Measurements from ENCODE around the gene TCN1. TPM values are rescaled to one million over a fixed set of nuclear protein-coding genes. Genes with fewer than 3 reads are reported as not detected.

The TCN1 gene
- total RNA-seq, 2 donors from 2014 or later: 1.0 to 8.1 TPM

DNA sequence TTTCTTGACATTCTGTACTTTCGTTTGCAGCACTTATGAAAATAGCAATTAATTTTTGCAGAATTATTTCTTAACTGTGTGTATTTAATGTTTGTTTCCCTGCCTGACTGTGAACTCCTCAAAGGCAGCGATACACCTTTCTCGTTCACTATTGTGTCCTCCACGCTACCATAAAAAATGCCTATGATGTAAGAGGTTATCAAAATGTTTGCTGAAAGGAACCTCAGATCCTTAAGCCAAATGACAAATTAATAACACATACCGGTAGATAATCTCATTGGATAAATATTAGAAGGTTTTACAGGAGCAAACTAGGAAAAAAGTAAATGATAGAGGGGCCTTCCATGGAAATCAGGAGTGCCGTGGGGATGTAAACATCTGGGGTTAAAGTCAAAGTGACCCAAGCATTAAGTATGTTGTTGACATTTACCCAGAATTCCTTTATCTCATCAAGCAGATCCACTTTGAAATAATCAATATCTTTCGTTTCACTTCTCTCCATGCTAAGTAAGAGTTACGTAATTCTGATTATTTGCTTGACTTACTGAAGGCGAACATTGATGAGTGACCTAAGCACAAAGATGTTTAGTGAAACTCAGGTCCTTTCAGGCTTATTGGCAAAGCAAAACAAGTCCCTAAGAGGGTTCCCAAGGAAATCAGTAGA, 9.7 kb upstream of the TCN1 start:
- no peaks in the 10 kb centered on the region for H3K36me3 ChIP-seq
- DNase-seq (ENCODE audit: low spot score): no peak
- TF ChIP-seq, protein P1, sequence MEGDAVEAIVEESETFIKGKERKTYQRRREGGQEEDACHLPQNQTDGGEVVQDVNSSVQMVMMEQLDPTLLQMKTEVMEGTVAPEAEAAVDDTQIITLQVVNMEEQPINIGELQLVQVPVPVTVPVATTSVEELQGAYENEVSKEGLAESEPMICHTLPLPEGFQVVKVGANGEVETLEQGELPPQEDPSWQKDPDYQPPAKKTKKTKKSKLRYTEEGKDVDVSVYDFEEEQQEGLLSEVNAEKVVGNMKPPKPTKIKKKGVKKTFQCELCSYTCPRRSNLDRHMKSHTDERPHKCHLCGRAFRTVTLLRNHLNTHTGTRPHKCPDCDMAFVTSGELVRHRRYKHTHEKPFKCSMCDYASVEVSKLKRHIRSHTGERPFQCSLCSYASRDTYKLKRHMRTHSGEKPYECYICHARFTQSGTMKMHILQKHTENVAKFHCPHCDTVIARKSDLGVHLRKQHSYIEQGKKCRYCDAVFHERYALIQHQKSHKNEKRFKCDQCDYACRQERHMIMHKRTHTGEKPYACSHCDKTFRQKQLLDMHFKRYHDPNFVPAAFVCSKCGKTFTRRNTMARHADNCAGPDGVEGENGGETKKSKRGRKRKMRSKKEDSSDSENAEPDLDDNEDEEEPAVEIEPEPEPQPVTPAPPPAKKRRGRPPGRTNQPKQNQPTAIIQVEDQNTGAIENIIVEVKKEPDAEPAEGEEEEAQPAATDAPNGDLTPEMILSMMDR (IDR thresholded peaks at IDR 0.05): no peak
- 79% methylated on average over 9 of the region's 9 CpGs for WGBS
- intact Hi-C loops (cut with DNase I): no loop called here
- H3K27ac ChIP-seq: no peak overlapping the region
- H3K27me3 ChIP-seq (replicated peaks; ENCODE audit: insufficient read depth): no peaks in the 10 kb centered on the region
- no peak overlapping the region for H3K4me3 ChIP-seq
- H3K4me1 ChIP-seq (replicated peaks): no peaks in the 10 kb centered on the region
- H3K9me3 ChIP-seq: no peaks in the 10 kb centered on the region

DNA sequence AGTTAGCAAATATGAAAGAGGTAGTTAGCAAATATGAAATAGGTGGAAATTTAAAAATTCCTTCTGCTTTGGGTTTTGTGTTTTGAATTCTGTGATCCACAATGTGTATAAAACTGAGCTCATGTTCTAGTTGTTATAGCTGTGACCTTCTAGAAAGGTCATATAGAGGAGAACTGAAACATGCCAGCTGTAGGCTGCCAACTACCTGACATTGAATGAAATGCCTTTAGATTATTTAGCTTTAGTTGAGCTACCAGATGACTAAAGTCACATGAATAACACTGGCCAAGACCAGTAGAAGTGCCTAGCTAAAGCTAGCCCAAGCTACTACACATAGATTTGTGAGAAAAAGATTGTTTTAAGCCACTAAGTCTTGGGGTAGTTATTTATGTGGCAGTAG, 5.8 kb upstream of the TCN1 start:
- H3K4me3 ChIP-seq: no peak overlapping the region
- no peaks in the 10 kb centered on the region for H3K36me3 ChIP-seq
- H3K27me3 ChIP-seq (replicated peaks; ENCODE audit: insufficient read depth): no peaks in the 10 kb centered on the region
- TF ChIP-seq, protein P1 (IDR thresholded peaks at IDR 0.05): no peak
- TF ChIP-seq POLR2A (IDR thresholded peaks at IDR 0.05) (no peak), POLR2AphosphoS5 (IDR thresholded peaks at IDR 0.05) (no peak)
- H3K9me3 ChIP-seq: no peaks in the 10 kb centered on the region
- H3K4me1 ChIP-seq (replicated peaks): no peaks in the 10 kb centered on the region
- DNase-seq (ENCODE audit: low spot score): no peak
- intact Hi-C loops (cut with DNase I): no loop called here
- no peak overlapping the region for H3K27ac ChIP-seq

DNA sequence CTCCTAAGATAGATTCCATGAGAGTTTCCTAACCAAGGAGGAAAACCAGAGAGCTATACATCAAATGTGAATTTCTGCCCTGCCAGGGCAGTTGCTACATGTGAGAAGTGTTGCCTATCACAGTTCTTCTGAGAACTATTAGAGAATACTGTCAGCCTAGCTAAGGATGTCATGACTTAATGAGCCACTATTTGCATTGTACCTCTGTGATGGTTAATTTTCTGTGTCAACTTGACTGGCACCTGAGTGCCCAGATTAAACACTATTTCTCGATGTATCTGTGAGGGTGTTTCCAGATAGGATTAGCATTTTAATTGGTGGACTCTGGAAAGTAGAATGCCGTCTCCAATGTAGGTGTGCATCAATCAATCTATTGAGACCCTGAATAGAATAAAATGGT, 1.7 kb upstream of the TCN1 start:
- Histone ChIP-seq H3K27ac (no peak overlapping the region), H3K4me1 (replicated peaks) (no peaks in the 10 kb centered on the region), H3K9me3 (no peaks in the 10 kb centered on the region), H3K27me3 (replicated peaks; ENCODE audit: insufficient read depth) (no peaks in the 10 kb centered on the region), H3K4me3 (no peak overlapping the region), H3K36me3 (no peaks in the 10 kb centered on the region)
- intact Hi-C loops (cut with DNase I): no loop called here
- DNase-seq (ENCODE audit: low spot score): no peak
- TF ChIP-seq, protein P1 (IDR thresholded peaks at IDR 0.05): no peak
- TF ChIP-seq POLR2A (IDR thresholded peaks at IDR 0.05) (no peak), POLR2AphosphoS5 (IDR thresholded peaks at IDR 0.05) (no peak)
- 83% methylated on average over 2 of the region's 2 CpGs for WGBS

DNA sequence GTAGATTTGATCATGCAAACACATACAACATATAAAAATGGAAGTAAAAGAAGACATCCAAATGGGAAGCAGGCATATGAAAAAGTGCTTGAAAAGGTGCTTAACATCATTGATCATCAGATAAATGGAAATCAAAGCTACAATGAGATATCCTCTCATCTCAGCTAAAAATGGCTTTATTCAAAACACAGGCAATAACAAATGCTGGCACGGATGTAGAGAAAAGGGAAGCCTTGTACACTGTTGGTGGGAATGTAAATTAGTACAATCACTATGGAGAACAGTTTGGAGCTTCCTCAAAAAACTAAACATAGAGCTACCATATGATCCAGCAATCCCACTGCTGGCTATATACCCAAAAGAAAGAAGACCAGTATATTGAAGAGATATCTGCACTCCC, 549 bp upstream of the TCN1 start:
- TF ChIP-seq POLR2A (IDR thresholded peaks at IDR 0.05): no peak
- TF ChIP-seq POLR2AphosphoS5 (IDR thresholded peaks at IDR 0.05): no peak
- TF ChIP-seq, protein P1 (IDR thresholded peaks at IDR 0.05): no peak
- Histone ChIP-seq H3K36me3 (no peaks in the 10 kb centered on the region), H3K27me3 (replicated peaks; ENCODE audit: insufficient read depth) (no peaks in the 10 kb centered on the region), H3K4me1 (replicated peaks) (no peaks in the 10 kb centered on the region), H3K4me3 (no peak overlapping the region), H3K27ac (no peak overlapping the region), H3K9me3 (no peaks in the 10 kb centered on the region)
- intact Hi-C loops (cut with DNase I): no loop called here
- WGBS: 88% methylated on average over 1 of the region's 1 CpG
- no peak for DNase-seq (ENCODE audit: low spot score)

DNA sequence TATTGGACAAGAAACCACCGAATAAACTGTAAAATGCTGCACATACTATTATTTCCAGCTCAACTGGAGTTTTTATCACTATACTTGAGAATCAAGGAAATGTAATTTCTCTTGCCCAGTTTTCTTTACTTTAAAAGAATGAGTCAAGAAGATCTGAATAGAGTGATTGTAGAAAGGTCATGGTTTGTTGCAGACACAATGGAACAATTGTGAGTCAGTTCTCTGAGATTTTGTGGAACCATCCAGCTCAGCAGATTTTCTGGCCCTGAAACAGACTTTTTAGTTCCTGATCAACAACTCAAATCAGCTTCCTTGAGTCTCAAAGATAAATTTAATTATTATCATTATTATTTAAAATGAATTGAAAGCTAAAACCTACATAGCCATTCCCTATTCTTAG, 1.3 kb downstream of the TCN1 start:
- TF ChIP-seq POLR2AphosphoS5 (IDR thresholded peaks at IDR 0.05) (no peak), POLR2A (IDR thresholded peaks at IDR 0.05) (no peak)
- TF ChIP-seq, protein P1 (IDR thresholded peaks at IDR 0.05): no peak
- 56% methylated on average over 1 of the region's 1 CpG for WGBS
- H3K27ac ChIP-seq: no peak overlapping the region
- H3K27me3 ChIP-seq (replicated peaks; ENCODE audit: insufficient read depth): no peaks in the 10 kb centered on the region
- no peak for DNase-seq (ENCODE audit: low spot score)
- no peaks in the 10 kb centered on the region for H3K9me3 ChIP-seq
- H3K4me1 ChIP-seq (replicated peaks): no peaks in the 10 kb centered on the region
- no peak overlapping the region for H3K4me3 ChIP-seq
- H3K36me3 ChIP-seq: no peaks in the 10 kb centered on the region
- intact Hi-C loops (cut with DNase I): no loop called here

Data from prostate gland (tissue), 2 donors.